HCT116 (cell line): ENCODE results near the gene MPP1. TPM values are rescaled to one million over a fixed set of nuclear protein-coding genes. Genes with fewer than 3 reads are reported as not detected.

Experiments used
- ATAC-seq: fragments of 200-7000 bp; cut with Tn5 transposase; 2 replicates; pipeline ENCODE4 v1.9.1; 2020; ENCODE audit warnings: mild to moderate bottlenecking, moderate library complexity
- BruUV-seq: library from RNA; stranded (reverse); fragments of 400-500 nt; replicated peaks from 2 replicates; lab custom pipeline; 2021; lab: Mats Ljungman, UMichigan
- CTCF ChIA-PET: fragments of 300-600 bp; sonication (Branson Sonifier 250); formaldehyde crosslinking; loops from one replicate; lab custom pipeline; 2021; ENCODE audit warnings: antibody characterized with exemption; lab: Charles Lee
- POLR2A ChIA-PET: fragments of 300-600, 350-600 bp; sonication (Branson Sonifier 250); formaldehyde crosslinking; loops from one replicate; lab custom pipeline; 2021; ENCODE audit warnings: antibody characterized with exemption; lab: Charles Lee
- RAD21 ChIA-PET, 2 experiments: fragments of 300-600 bp; sonication (Branson Sonifier 250); formaldehyde crosslinking; loops; one replicate each; lab custom pipeline; 2023; ENCODE audit warnings: low total read pairs in 2 of 2; ENCODE audit not compliant: uncharacterized antibody in 2 of 2, unreplicated experiment in 2 of 2, low non-redundant PET in 1 of 2; lab: Charles Lee
- DNase-seq: peaks from one replicate; pipeline ENCODE4 v3.0.0-alpha.2; 2010; ENCODE audit warnings: low read depth, low spot score
- H2AFZ ChIP-seq: fragments of 200-600 bp; shearing (Covaris generic), sonication (generic); 2 replicates; pipeline ENCODE4 v1.6.1; 2017; ENCODE audit warnings: low read depth, mixed run types, mixed read lengths, antibody characterized with exemption, low read length; ENCODE audit not compliant: poor library complexity, severe bottlenecking
- H3K27ac ChIP-seq: 2 replicates; pipeline ENCODE4 v1.5.1; 2012; ENCODE audit warnings: low read depth, low read length
- H3K27me3 ChIP-seq: fragments of 200-600 bp; sonication (generic); 2 replicates; pipeline ENCODE4 v1.6.1; 2016; ENCODE audit warnings: mixed run types, low read length, mixed read lengths; ENCODE audit not compliant: insufficient read depth
- H3K36me3 ChIP-seq, 2 experiments: fragments of 200-500 bp in 1 of 2; fragments of 200-600 bp in 1 of 2; sonication (Bioruptor generic) in 1 of 2; sonication (generic) in 1 of 2; 2 replicates each; pipeline versions ENCODE4 v1.5.1 to v1.6.1; 2014 to 2016; ENCODE audit warnings: low read length in 2 of 2, inconsistent platforms in 1 of 2, mixed read lengths in 1 of 2, mixed run types in 1 of 2; ENCODE audit not compliant: insufficient read depth in 2 of 2, control insufficient read depth in 1 of 2
- H3K4me1 ChIP-seq, 2 experiments: fragments of 200-600 bp in 1 of 2; sonication (generic) in 1 of 2; 2 replicates each; pipeline versions ENCODE4 v1.5.1 to v1.6.1; 2012 to 2017; ENCODE audit warnings: low read length in 2 of 2, inconsistent platforms in 1 of 2, mild to moderate bottlenecking in 1 of 2, mixed read lengths in 1 of 2, mixed run types in 1 of 2, moderate library complexity in 1 of 2; ENCODE audit not compliant: insufficient read depth in 2 of 2, control insufficient read depth in 1 of 2
- H3K4me2 ChIP-seq: fragments of 200-600 bp; sonication (generic); 2 replicates; pipeline ENCODE4 v1.6.1; 2017; ENCODE audit warnings: mixed run types, low read length, mixed read lengths
- H3K4me3 ChIP-seq, 2 experiments: fragments of 200-600 bp in 1 of 2; sonication (generic) in 1 of 2; replicated peaks in 1 of 2; 2 replicates each; pipeline ENCODE4 v1.5.1; 2011 to 2016; ENCODE audit warnings: low read length in 2 of 2, control low read depth in 1 of 2, low read depth in 1 of 2, mild to moderate bottlenecking in 1 of 2, mixed read lengths in 1 of 2, mixed run types in 1 of 2
- H3K79me2 ChIP-seq: fragments of 200-600 bp; sonication (generic); 2 replicates; pipeline ENCODE4 v1.6.1; 2017; ENCODE audit warnings: mild to moderate bottlenecking, mixed run types, low read length, moderate library complexity, mixed read lengths; ENCODE audit not compliant: insufficient read depth
- H3K9ac ChIP-seq: fragments of 200-600 bp; sonication (generic); 2 replicates; pipeline ENCODE4 v1.6.1; 2016; ENCODE audit warnings: low read length, mixed read lengths
- H3K9me2 ChIP-seq: fragments of 200-600 bp; sonication (generic), shearing (Covaris generic); 2 replicates; pipeline ENCODE4 v1.6.1; 2017; ENCODE audit warnings: mixed run types, mild to moderate bottlenecking, moderate library complexity; ENCODE audit not compliant: insufficient read depth
- H3K9me3 ChIP-seq, 2 experiments: fragments of 200-500 bp in 1 of 2; fragments of 200-600 bp in 1 of 2; sonication (Bioruptor generic) in 1 of 2; sonication (generic) in 1 of 2; 2 replicates each; pipeline ENCODE4 v1.6.1; 2014 to 2017; ENCODE audit warnings: low read length in 2 of 2, mixed read lengths in 2 of 2, inconsistent platforms in 1 of 2, low read depth in 1 of 2, mild to moderate bottlenecking in 1 of 2, mixed run types in 1 of 2, moderate library complexity in 1 of 2; ENCODE audit not compliant: control insufficient read depth in 1 of 2, insufficient read depth in 1 of 2
- H4K20me1 ChIP-seq: fragments of 200-600 bp; sonication (generic), shearing (Covaris generic); 2 replicates; pipeline ENCODE4 v1.6.1; 2017; ENCODE audit warnings: mixed run types, mild to moderate bottlenecking, moderate library complexity; ENCODE audit not compliant: insufficient read depth
- CBX3 ChIP-seq: IDR thresholded peaks from 2 replicates; pipeline ENCODE4 v1.6.1; 2012; ENCODE audit warnings: low read depth
- CEBPB ChIP-seq: IDR thresholded peaks from 2 replicates; pipeline ENCODE4 v1.6.1; 2012; ENCODE audit warnings: low read depth
- ELF1 ChIP-seq: IDR thresholded peaks from 2 replicates; pipeline ENCODE4 v1.6.1; 2012; ENCODE audit warnings: low read depth, borderline replicate concordance
- EZH2 ChIP-seq: fragments of 200-600 bp; sonication (generic); IDR thresholded peaks from 2 replicates; pipeline ENCODE4 v1.6.1; 2017; ENCODE audit warnings: antibody characterized with exemption, mixed run types
- FOSL1 ChIP-seq: IDR thresholded peaks from 2 replicates; pipeline ENCODE4 v1.6.1; 2012; ENCODE audit warnings: low read depth
- POLR2A ChIP-seq: IDR thresholded peaks from 2 replicates; pipeline ENCODE4 v1.7.0; 2011; ENCODE audit warnings: borderline replicate concordance; ENCODE audit not compliant: insufficient read depth, insufficient read length; ENCODE audit errors: extremely low read depth
- POLR2AphosphoS5 ChIP-seq: IDR thresholded peaks from 2 replicates; pipeline ENCODE4 v1.6.1; 2011; ENCODE audit warnings: mild to moderate bottlenecking, low read depth, low read length, moderate library complexity
- RAD21 ChIP-seq: IDR thresholded peaks from 2 replicates; pipeline ENCODE4 v1.6.1; 2012; ENCODE audit warnings: low read depth, mild to moderate bottlenecking
- SIN3A ChIP-seq: IDR thresholded peaks from 2 replicates; pipeline ENCODE4 v1.6.1; 2012; ENCODE audit warnings: low read depth
- SRF ChIP-seq: IDR thresholded peaks from 2 replicates; pipeline ENCODE4 v1.6.1; 2012; ENCODE audit warnings: low read depth
- YY1 ChIP-seq: IDR thresholded peaks from 2 replicates; pipeline ENCODE4 v1.6.1; 2011; ENCODE audit warnings: low read length, low read depth, moderate library complexity, mild to moderate bottlenecking; ENCODE audit not compliant: insufficient replicate concordance; ENCODE audit errors: extremely low read depth
- ZFX ChIP-seq: fragments of 450-650 bp; IDR thresholded peaks from 2 replicates; pipeline ENCODE4 v1.6.1; 2017
- intact Hi-C: fragments of 100-400 bp; cut with micrococcal nuclease; formaldehyde crosslinking; loops from 2 replicates; pipeline ENCODE4 v1.10.0; 2022
- total RNA-seq: library from RNA; stranded (reverse); gene quantifications from one replicate; pipeline ENCODE4 v1.2.1, GENCODE V29; 2021; ENCODE audit not compliant: unreplicated experiment
- TF ChIP-seq, protein P1 (sequence below): IDR thresholded peaks from 2 replicates; pipeline ENCODE4 v1.6.1; 2011; ENCODE audit warnings: mild to moderate bottlenecking, low read length, moderate library complexity; ENCODE audit not compliant: insufficient replicate concordance; ENCODE audit errors: extremely low read depth
- TF ChIP-seq, protein P2 (sequence below), 3 experiments: fragments of 200-600 bp in 1 of 3; sonication (generic) in 1 of 3; IDR thresholded peaks in 2 of 3; conservative IDR thresholded peaks in 1 of 3; 2 replicates each; pipeline ENCODE4 v1.5.1; 2012 to 2017; ENCODE audit warnings: low read depth in 2 of 3, low read length in 2 of 3, antibody characterized with exemption in 1 of 3, borderline replicate concordance in 1 of 3, control low read depth in 1 of 3, mild to moderate bottlenecking in 1 of 3, mixed read lengths in 1 of 3, mixed run types in 1 of 3, moderate library complexity in 1 of 3; ENCODE audit not compliant: insufficient read depth in 1 of 3
- TF ChIP-seq, protein P3 (sequence below): IDR thresholded peaks from 2 replicates; pipeline ENCODE4 v1.6.1; 2012
- TF ChIP-seq, protein P4 (sequence below): IDR thresholded peaks from 2 replicates; pipeline ENCODE4 v1.6.1; 2012

The MPP1 gene
- total RNA-seq, 1 experiment from 2014 or later, result 13.1 TPM

DNA sequence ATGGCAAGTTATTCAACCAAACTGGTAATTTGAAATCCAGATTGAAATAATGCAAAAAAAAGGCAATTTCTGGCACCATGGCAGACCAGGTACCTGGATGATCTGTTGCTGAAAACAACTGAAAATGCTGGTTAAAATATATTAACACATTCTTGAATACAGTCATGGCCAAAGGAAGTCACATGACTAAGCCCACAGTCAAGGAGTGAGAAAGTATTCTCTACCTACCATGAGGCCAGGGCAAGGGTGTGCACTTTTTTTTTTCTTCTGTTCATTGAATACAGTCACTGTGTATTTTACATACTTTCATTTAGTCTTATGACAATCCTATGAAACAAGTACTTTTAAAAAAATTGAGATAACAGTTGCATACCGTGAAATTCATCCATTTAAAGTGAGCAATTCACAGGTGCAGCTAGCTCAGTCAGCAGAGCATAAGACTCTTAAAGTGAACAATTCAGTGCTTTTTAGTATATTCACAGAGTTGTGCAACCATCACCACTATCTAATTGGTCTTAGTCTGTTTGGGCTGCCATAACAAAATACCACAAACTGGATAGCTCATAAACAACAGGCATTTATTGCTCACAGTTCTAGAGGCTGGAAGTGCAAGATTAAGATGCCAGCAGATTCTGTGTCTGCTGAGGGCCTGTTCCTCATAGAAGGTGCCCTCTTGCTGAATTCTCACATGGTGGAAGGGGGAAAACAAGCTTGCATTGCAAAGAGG is 4.8 kb upstream of the MPP1 start:
- Histone ChIP-seq H3K9me2 (no peaks in the 10 kb centered on the region), H3K4me3 (no peak overlapping the region), H3K27me3 (no peaks in the 10 kb centered on the region), H2AFZ (no peak overlapping the region), H3K4me1 (peaks cover 0 to 6% of the 10 kb centered on the region in 2 experiments; a peak in 1 of 4 replicates), H3K9ac (no peak overlapping the region), H3K9me3 (no peaks in the 10 kb centered on the region), H3K79me2 (no peaks in the 10 kb centered on the region), H3K4me2 (no peak overlapping the region), H3K36me3 (no peaks in the 10 kb centered on the region), H3K27ac (no peak overlapping the region), H4K20me1 (no peaks in the 10 kb centered on the region)
- ChIA-PET RAD21 (no interaction called here), POLR2A (no interaction called here), CTCF (no interaction called here)
- intact Hi-C loops, result no loop called here
- ATAC-seq (no peak), DNase-seq (no peak)
- no TSS peak for BruUV-seq
- TF ChIP-seq POLR2A (no peak), EZH2 (no peak), SRF (no peak)

DNA sequence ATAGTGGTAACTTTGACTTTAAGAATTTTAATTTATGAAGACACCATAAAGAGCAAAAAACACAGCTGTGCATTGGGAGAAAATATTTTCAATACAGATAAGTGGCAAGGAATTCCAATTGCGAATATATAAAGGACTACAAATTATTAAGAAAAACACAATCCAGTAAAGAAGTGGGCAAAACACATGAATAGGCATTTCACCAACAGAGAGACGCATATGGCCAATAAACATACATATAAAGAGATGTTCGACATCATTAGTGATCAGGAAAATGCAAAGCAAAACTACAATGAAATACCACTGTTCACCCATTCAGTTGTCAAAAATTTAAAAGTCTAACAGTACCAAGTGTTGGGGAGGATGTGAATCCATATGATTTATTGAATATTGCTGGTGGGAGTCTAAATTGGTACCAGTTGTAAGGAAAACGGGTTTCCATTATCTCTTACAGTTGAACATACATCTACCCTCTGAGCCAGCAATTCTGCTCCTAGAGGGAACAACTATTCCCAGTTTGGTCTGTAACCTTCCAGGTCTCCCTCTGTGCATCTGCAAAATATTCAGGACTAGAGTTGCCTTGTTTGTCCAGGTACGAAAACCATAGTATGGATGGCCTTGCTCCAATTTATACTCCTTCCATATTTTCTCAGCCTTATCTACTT is 1.7 kb upstream of the MPP1 start:
- H3K9ac ChIP-seq, result no peak overlapping the region
- no peaks in the 10 kb centered on the region for H4K20me1 ChIP-seq
- no peak overlapping the region for H3K4me2 ChIP-seq
- ChIA-PET POLR2A (no interaction called here), CTCF (no interaction called here), RAD21 (no interaction called here)
- H3K9me2 ChIP-seq, result no peaks in the 10 kb centered on the region
- H3K9me3 ChIP-seq, result no peaks in the 10 kb centered on the region
- no peak overlapping the region for H2AFZ ChIP-seq
- H3K79me2 ChIP-seq, result no peaks in the 10 kb centered on the region
- no peaks in the 10 kb centered on the region for H3K27me3 ChIP-seq
- H3K27ac ChIP-seq, result no peak overlapping the region
- ATAC-seq, result no peak
- H3K4me1 ChIP-seq, result peaks cover 3 to 14% of the 10 kb centered on the region in 2 experiments; a peak in 1 of 4 replicates
- intact Hi-C loops, result no loop called here
- DNase-seq, result no peak
- no peaks in the 10 kb centered on the region for H3K36me3 ChIP-seq
- BruUV-seq, result no TSS peak
- H3K4me3 ChIP-seq, result no peak overlapping the region
- TF ChIP-seq CEBPB (no peak), SIN3A (no peak), RAD21 (no peak), EZH2 (no peak), POLR2AphosphoS5 (no peak), ELF1 (no peak), CBX3 (no peak), FOSL1 (no peak), ZFX (no peak), YY1 (no peak)
- TF ChIP-seq, protein P1, sequence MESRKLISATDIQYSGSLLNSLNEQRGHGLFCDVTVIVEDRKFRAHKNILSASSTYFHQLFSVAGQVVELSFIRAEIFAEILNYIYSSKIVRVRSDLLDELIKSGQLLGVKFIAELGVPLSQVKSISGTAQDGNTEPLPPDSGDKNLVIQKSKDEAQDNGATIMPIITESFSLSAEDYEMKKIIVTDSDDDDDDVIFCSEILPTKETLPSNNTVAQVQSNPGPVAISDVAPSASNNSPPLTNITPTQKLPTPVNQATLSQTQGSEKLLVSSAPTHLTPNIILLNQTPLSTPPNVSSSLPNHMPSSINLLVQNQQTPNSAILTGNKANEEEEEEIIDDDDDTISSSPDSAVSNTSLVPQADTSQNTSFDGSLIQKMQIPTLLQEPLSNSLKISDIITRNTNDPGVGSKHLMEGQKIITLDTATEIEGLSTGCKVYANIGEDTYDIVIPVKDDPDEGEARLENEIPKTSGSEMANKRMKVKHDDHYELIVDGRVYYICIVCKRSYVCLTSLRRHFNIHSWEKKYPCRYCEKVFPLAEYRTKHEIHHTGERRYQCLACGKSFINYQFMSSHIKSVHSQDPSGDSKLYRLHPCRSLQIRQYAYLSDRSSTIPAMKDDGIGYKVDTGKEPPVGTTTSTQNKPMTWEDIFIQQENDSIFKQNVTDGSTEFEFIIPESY, result no peak
- TF ChIP-seq, protein P2, sequence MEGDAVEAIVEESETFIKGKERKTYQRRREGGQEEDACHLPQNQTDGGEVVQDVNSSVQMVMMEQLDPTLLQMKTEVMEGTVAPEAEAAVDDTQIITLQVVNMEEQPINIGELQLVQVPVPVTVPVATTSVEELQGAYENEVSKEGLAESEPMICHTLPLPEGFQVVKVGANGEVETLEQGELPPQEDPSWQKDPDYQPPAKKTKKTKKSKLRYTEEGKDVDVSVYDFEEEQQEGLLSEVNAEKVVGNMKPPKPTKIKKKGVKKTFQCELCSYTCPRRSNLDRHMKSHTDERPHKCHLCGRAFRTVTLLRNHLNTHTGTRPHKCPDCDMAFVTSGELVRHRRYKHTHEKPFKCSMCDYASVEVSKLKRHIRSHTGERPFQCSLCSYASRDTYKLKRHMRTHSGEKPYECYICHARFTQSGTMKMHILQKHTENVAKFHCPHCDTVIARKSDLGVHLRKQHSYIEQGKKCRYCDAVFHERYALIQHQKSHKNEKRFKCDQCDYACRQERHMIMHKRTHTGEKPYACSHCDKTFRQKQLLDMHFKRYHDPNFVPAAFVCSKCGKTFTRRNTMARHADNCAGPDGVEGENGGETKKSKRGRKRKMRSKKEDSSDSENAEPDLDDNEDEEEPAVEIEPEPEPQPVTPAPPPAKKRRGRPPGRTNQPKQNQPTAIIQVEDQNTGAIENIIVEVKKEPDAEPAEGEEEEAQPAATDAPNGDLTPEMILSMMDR (IDR thresholded peaks at IDR 0.05 in 2 of 3, conservative IDR thresholded peaks at IDR 0.05 in 1 of 3; ENCODE audit: borderline replicate concordance in 1 of 3, insufficient read depth in 1 of 3, low read depth in 2 of 3, low read length in 2 of 3), result no peak
- TF ChIP-seq, protein P3, sequence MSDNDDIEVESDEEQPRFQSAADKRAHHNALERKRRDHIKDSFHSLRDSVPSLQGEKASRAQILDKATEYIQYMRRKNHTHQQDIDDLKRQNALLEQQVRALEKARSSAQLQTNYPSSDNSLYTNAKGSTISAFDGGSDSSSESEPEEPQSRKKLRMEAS, result no peak
- TF ChIP-seq, protein P4, sequence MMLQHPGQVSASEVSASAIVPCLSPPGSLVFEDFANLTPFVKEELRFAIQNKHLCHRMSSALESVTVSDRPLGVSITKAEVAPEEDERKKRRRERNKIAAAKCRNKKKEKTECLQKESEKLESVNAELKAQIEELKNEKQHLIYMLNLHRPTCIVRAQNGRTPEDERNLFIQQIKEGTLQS, result no peak
